HG03064 (cell line): Measurements from ENCODE around the gene PTPN20.
"Not testable (repeated sequence)": the region's sequence is repeated elsewhere in the genome, so short reads cannot be mapped to it uniquely, and the experiment has no call there.

Experiments
- ATAC-seq: cut with Tn5 transposase; IDR thresholded peaks from one replicate; pipeline ENCODE4 v1.9.1; 2021; ENCODE audit warnings: low read depth; ENCODE audit not compliant: unreplicated experiment

PTPN20 gene

DNA sequence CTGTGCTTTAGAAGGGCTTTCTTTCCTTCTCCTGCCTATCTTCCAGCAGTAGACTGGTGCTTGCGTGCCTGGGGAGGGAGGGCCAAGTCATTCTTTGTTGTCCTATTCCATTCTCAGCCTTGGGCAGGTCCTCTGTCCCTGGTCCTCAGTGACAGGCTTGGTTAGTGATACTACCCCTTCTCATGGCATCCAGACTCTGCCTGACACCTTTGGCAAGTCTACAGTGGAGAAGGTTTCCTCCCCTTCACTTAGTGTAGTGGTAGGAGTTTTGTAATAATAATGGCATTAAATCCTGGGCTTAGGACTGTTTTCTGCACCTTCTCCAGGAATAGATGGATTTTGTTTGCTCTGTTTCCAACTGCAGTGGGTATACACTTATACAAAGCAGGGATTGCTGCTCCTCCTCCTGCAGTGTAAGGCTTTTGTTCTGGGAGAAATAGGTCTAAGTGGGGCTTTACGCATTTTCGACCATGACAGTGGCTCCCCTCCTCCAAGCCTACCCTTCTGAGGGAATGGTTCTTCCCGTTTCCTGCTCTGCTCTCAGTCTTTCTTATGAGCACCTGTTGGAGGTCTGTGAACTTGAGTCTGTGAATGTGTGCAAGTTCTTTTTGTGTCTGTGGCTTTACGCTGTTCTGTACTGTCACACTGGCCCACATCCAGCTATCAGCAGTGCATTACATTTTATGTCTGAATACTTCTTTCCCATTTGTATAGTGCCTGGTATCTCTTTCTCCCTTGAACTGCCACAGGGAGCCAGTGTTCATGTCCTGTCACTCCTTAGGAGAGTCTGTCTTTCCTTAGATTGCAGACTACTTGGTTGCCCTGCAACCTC is 37.7 kb downstream of the PTPN20 start:
- not testable (repeated sequence) for ATAC-seq

DNA sequence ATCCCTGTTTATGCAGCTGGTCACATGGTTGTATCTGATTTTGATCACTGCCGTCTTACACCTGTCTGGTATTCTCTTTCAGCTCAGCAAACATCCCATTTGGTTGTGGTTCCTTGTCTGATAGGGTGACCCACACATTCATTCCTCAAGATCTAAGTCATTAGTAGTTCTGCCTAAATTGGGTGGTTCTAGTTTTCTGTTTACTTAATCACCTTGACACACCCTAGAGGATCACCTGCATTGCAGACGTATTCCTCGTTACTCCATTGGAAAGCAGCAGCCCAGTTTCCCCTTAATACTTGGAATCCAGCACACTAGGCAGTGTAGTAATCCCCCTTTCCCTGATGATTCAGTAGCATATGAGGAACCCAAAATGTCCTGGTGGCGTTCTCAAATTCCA is 41.3 kb downstream of the PTPN20 start:
- ATAC-seq = not testable (repeated sequence)

- not testable (repeated sequence) for ATAC-seq
These were observed 49.5 kb downstream of the PTPN20 start for GRCh38 chr10:46960742-46961141.

DNA sequence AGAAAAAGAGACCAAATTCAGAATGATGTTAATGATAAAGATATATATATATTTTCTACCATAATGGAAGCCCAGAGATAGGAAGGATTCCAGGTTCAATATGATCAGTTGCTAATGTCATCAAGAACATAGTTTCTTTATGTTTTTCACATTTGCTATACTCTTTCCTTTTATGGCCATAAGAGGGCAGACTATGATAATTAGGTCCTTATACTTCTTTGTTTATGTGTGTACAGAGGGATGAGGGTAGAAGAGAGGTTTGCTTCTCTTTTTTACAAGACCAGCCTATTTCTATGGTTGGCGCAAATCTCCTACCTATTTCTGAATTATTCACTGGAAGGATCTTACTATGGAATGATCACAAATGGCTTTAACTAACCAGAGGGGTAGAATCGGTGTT is 52.1 kb downstream of the PTPN20 start:
- ATAC-seq = not testable (repeated sequence)

DNA sequence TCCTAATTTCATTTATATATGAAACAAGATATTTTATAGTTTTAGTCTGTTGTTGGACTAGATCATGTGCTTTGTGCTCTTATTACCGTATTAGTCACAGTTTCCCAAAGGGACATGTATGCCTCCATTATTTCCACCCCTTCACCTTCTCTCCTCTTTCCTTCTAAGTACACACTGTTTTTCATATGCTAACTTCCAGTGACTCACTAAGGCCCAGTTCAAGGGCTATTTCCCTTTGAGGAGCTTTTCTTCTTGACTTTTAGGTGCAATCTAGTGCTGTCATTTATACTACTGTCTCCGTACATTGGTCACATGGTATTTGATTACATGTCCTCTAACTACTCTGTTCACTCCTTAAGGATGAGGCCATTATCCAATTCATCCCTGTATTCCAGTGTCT is 55.8 kb downstream of the PTPN20 start:
- ATAC-seq = not testable (repeated sequence)

DNA sequence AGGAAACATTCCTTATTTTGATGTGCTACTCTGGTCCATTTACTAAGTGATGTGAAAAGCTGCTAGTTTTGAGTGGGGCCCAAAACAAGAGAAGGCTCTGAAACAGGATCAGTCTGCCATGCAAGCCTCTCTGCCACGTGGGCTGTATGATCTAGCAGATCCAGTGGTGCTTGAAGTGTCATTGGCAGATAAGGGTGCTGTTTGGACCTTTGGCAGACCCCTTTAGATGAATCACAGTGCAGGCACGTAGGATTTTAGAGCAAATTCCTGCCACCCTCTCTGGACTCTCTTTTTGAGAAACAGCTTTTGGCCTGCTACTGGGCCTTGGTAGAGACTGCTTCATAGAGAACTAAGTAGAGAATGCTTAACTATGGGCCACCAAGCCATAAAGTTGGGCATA is 69.0 kb downstream of the PTPN20 start:
- not testable (repeated sequence) for ATAC-seq

DNA sequence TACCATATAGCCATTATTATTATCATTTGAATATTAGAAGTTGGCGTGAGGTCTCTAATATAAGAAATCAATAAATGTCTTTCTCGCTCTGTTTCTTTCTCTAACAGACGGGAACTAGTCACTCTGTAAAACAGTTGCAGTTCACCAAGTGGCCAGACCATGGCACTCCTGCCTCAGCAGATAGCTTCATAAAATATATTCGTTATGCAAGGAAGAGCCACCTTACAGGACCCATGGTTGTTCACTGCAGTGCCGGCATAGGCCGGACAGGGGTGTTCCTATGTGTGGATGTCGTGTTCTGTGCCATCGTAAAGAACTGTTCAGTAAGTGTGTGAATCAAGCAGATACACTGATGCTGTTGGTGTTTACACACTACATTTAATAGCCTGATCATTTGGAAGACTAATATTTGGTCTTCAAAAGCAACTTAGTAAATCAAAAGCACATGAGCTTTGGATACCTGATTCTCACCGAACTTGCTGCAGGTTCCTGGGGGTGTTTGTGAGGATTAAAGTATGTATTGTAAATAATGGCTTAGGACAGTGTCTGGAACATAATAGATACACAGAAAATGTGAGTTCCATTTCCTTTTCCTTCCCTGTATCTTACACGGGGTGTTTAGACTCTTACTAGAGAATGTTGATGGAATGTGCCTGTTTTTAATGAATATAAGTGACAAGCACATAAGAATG is 76.2 kb downstream of the PTPN20 start:
- peak; percentile 89 for ATAC-seq

- ATAC-seq = no peak
These were observed 81.8 kb downstream of the PTPN20 start for GRCh38 chr10:46992803-46993561.

DNA sequence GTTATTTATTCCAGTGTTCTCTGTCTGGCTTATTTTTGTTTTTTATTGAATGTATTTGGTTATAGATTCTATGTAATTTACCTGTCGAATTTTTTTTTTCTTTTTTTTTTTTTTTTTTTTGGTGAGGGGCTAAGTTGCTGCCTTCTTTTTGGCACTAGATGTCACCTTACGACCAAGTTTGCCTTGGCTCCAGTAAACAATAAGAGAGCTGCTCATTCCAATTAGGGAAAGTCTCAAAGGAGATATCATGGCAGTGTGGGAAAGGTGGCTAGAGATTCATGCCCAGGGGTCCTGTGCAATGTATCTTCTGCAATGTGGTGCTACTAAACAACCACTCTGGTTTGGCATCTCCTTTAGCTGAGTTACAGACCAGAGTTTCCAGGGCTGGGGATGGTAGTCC is 84.0 kb downstream of the PTPN20 start:
- no peak for ATAC-seq

DNA sequence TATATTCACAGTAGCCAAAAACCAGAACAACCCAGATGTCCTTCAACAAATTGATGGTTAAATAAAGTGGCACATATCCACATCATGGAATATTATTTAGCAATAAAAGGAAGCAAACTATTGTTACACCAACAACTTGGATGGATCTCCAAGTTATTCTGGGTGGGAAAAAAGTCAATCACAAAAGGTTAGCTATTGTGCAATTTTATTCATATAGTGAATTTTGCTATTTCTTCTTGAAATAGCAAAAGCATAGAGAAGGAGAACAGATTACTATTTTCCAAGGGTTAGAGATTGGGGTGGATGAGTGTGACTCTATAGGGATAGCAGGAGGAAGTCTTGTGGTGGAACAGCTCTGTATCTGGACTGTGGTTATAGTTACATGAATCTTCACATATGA is 87.0 kb downstream of the PTPN20 start:
- ATAC-seq = no peak

GRCh38 chr10:46998595-46998994 is 87.4 kb downstream of the PTPN20 start:
- ATAC-seq = no peak

DNA sequence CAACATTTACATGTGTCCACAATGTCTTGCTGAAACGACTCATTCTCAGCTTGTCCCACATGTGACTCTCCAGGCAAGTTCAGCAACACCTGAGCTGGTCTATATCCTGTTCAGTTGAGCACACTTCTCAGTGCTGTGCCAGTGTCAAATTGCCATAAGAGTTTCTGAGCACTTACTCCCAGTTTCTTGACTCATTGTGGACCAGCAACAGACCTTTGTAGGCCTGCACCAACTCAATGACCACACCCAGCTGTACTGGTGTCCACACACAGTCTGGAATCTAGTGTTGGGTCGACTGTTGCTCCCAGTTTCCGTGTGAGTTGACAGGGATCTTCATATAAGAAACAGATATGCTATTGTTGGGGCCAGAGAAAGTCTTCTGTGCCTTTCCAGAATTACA is 88.0 kb downstream of the PTPN20 start:
- ATAC-seq = no peak

- ATAC-seq = no peak
These were observed 97.5 kb downstream of the PTPN20 start for GRCh38 chr10:47008769-47009168.

GRCh38 chr10:47009215-47009838 is 98.1 kb downstream of the PTPN20 start:
- ATAC-seq = no peak

DNA sequence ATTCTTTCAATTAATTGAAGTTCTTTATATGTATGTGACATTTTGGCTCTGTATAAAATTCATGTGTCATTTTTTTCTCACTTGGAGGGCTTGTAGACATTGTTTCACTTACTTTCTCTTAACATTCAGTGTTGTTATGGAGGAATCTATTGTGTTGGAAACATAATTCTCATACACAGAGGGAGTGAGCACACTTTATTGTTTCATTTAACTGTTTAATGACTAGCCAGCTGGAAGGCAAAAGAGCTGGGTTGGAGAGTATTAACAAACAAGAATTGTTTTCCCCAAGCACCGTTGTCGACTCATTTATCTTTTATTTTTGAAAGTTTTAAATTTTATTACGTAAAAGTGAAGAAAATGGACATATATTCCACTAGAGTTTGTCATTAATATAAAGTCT is 98.8 kb downstream of the PTPN20 start:
- no peak for ATAC-seq

GRCh38 chr10:47012214-47012613 is 101.0 kb downstream of the PTPN20 start:
- ATAC-seq = no peak

DNA sequence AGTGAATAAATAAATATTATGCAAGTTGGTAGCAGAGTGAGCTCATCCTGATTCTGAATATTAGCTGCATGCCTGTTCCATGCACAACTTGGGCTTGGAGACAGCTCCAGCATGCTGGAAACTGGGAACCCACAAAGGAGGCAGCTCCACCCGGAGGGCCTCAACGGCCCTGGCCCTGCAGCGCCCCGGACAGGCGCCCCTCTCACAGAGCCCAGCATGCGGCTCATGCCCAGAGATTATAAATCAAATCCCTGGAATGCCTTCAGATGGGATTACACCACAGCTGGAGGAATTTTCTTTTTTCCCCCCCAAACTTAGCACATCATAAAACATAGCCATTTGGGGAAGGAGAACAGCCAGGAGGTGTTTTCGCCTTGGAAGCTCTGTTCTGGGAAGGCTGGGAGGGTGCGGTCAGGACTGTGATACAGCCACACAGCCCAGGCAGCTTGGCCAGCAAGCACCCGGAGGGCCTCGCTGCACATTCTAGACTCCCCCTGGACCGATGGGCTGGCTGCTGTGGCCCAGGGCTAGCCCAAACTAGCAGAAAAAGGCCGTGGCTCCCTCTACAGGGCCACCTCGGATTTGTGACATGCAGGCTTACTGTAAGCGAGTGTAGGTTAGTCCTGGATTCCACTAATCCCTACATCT is 102.4 kb downstream of the PTPN20 start:
- no peak for ATAC-seq

- ATAC-seq = no peak
These were observed 104.2 kb downstream of the PTPN20 start for GRCh38 chr10:47015404-47015803.

- no peak for ATAC-seq
These were observed 105.3 kb downstream of the PTPN20 start for GRCh38 chr10:47016564-47016963.

DNA sequence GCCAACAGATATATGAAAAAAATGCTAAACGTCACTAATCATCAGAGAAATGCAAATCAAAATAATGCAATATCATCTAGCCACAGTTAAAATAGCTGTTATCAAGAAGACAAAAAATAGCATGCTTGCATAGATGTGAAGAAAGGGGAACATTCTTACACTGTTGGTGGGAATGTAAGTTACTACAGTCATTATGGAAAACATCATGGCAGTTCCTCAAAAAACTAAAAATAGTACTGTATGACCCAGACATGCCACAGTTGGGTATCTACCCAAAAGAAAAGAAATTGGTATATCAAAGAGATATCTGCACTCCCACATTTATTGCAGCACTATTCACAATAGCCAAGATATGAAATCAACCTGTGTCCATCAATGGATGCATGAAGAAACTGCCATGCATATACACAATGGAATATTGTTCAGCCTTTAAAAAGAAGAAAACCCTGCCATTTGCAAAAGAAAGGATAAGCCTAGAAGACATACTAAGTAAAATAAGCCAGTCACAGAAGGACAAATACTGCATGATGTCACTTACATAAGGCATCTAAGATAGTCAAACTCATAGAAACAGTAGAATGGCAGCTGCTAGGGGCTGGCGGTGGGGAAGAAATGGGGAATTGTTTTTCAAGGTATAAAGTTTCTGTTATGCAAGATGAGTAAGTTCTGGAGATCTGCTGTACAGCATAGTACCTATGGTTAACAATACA is 107.0 kb downstream of the PTPN20 start:
- ATAC-seq = no peak
